Measurements from ENCODE around the gene HS2ST1.

The HS2ST1 gene

DNA sequence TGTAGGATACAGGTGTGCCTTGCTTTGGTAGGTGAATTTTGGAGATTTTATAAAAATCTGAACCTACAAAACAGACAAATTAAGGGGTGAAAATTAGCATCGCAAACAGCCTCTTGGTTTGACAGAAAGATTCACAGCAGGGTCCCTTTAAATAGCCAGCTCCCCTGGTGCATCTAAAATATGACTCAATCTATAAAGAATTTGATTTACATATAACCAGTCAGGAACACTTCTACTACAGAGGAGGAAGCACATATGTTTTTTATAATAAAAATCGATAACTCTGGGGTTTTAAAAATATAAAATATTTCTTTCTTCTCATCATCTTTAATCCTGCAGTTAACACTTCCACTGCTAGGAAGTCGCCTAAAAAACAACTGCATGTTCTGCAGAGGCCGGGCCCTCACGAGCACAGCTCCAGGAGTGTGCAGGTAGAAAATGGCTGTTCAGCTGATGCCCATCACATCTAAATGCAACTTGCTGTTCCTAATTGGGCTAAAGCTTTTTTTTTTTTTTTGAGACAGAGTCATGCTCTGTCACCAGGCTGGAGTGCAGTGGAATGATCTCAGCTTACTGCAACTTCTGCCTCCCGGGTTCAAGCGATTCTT lies 203.4 kb downstream of the HS2ST1 start:
- no peak for TF ChIP-seq POLR2A (IDR thresholded peaks at IDR 0.05; ENCODE audit: low read depth, low read length)
- DNase-seq (ENCODE audit: insufficient read length, low spot score), result peak; percentile 59
- no peak for FAIRE-seq

DNA sequence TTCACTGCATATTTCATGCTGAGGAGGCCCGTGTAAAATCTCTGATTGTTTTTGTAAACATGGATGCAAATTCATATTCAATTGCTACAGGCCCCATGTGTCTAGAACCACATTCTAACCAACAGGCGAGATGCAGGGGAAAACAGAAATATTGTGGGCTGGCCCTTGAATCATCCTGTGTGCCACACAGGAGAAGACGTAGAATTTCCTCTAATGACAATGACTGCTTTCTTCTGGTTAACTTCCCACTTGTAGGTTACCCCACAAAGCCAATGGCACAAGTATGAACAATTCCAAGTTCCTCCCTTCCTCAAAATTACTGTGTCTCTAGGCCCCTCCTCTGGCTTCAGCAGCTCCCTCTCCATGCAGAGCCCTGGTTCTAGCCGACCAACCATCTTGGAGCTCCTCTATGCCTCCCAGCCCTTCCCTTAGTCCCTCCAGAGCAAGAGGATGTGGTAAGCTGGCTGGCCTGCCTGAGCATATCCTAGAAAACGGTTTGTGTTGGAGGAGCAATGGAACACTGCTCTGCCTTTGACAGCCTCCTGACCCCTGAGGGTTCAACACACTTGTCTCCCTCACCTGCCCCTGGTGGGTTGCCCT lies 205.2 kb downstream of the HS2ST1 start:
- FAIRE-seq (no peak), DNase-seq (ENCODE audit: insufficient read length, low spot score) (no peak)
- no peak for TF ChIP-seq POLR2A (IDR thresholded peaks at IDR 0.05; ENCODE audit: low read depth, low read length)

DNA sequence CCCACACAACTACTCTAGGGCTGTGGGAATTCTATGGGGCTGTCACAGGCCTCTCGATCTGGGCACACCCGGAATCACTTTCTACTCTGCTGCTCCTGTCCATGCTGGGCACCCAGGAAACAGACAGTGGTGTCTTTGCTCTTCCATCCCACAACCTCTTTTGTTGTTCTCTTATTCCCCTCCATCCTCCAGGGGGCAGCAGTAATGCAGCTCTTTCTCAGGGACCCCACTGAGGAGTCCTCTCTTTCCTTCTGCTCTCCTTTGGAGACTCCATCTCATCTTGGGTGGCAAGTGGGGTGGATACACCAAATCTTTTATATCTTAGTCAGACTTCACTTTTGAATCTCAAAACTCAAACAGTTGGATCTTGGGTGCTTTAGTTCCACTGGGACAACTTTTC lies 206.3 kb downstream of the HS2ST1 start:
- no peak for TF ChIP-seq POLR2A (IDR thresholded peaks at IDR 0.05; ENCODE audit: low read depth, low read length)
- no peak for DNase-seq (ENCODE audit: insufficient read length, low spot score)
- no peak for FAIRE-seq

DNA sequence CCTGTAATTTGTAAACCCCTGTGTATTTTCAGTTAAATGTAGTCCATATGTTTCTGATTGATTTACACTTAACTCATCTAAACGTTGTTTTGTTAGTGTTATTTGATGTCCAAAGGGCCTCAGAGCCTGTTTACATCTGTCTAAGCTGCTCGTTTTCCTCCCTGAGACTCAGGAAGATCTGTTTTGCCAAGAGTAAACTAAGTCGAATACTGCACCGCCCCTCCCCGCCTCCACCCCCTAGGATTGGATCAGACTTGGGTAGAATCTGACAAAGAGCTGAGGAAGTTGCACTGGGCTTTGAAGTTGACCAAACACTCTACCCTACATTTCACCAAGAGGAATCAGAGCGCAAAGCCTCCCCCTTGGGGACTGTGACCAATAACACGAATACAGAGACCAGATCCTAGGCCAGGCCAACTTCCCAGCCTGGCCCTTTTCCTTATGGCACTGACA lies 207.3 kb downstream of the HS2ST1 start:
- TF ChIP-seq POLR2A (IDR thresholded peaks at IDR 0.05; ENCODE audit: low read depth, low read length), result no peak
- no peak for DNase-seq (ENCODE audit: insufficient read length, low spot score)
- FAIRE-seq, result no peak

DNA sequence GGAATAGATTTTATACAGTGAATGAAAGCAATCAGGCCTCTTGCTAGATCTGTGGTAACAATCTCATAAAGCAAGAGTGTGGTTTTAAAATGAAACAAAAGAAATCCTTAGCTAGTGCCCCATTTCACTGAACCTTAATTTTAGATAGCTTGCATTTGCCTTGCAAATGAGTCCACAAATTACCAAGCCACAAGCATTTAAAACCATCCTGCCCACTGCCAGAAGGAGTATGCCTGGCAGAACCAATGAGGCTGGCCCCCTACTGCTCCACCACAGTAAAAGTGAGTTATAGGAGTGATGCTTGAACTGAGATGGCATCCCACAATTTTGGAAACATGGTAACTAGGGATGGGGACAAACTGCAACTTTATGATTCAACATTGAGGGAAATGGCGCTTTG lies 207.8 kb downstream of the HS2ST1 start:
- DNase-seq (ENCODE audit: insufficient read length, low spot score), result no peak
- TF ChIP-seq POLR2A (IDR thresholded peaks at IDR 0.05; ENCODE audit: low read depth, low read length), result no peak
- FAIRE-seq, result no peak

DNA sequence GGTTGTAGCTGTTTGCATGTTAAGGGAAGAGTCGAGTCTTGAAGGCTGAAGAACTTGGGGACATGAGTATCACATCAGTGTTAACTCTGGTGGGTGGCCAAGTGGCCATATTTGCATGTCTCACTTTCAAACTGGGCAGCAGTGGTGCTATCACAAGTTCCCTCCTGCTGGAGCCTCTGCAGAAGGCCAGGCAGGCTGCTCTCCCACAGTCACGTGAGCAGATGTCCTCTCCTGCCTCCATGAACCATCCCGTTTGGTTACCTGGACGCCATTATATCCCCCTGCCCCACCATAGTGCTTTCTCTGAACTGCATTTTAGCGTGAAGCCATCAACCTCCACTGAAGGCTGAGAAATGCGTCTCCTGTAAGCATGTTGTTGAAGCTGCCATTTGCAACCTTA lies 209.2 kb downstream of the HS2ST1 start:
- TF ChIP-seq POLR2A (IDR thresholded peaks at IDR 0.05; ENCODE audit: low read depth, low read length), result no peak
- FAIRE-seq, result no peak
- no peak for DNase-seq (ENCODE audit: insufficient read length, low spot score)

DNA sequence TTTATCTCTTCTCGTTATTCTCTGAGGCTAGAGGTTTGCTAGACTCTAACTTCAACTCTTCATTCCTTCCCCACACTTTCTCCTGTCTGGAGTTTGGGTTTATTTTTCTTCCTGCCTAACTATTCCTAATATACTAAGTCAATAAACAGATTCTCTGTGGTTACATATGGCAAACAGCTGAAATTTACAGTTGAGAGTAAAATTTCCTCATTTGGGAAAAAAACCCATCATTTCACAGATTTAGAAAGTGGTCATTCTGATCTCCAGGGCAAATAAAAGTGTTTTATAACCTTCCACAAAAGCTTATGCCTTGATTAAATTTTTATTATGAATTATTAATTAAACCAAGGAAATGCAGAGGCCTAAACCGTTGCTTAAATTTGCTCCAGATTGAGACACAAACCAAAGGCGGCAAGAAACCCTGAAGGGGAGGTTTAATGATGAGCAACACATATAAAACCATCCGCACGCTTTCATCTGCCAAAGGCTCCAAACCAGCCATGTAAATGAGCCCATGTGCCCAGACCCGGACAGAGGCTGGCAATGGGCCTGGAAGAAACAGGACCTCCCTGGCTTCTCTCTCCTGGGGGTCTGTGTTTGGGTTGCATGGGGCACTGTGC lies 212.6 kb downstream of the HS2ST1 start:
- TF ChIP-seq POLR2A (IDR thresholded peaks at IDR 0.05; ENCODE audit: low read depth, low read length), result no peak
- FAIRE-seq, result no peak
- DNase-seq (ENCODE audit: insufficient read length, low spot score), result no peak

DNA sequence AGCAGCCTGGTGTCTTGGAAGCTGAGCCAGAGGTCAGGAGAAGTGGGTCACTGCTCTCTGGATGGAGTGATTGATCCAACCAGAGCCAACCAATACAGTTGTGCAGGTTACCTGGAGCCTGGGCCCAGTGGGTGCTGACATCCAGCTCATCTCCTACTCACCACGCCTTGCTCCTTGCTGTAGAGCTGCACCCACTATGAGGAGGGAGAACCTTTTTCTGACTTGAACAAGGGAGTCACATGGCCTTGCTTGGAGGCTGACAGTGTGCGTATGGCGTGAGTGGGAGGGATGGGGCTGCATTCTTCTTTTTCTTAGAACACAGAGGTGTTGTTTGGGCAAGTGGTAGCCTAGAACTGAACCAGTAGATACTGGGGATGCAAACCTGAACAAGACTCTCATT lies 213.1 kb downstream of the HS2ST1 start:
- no peak for TF ChIP-seq POLR2A (IDR thresholded peaks at IDR 0.05; ENCODE audit: low read depth, low read length)
- FAIRE-seq (no peak), DNase-seq (ENCODE audit: insufficient read length, low spot score) (no peak)

DNA sequence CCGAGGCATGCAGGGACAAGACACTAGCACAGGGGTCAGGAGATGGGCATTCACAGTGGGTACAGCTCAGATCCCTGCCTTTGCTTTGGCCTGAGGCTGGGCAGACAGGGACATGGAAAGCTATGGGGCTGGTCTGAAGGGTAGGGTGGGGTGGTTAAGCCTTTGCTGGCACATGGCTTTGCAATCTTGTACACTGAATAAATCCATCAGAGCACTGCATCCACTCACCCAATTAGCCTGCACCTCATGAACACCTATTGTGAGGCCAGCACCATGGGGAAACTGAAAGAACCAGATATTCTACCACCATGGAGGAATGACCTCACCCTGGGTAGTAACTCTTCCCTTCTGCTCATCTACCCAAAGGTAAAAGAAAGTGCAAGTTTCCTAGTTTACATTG lies 214.6 kb downstream of the HS2ST1 start:
- FAIRE-seq (no peak), DNase-seq (ENCODE audit: insufficient read length, low spot score) (no peak)
- no peak for TF ChIP-seq POLR2A (IDR thresholded peaks at IDR 0.05; ENCODE audit: low read depth, low read length)

DNA sequence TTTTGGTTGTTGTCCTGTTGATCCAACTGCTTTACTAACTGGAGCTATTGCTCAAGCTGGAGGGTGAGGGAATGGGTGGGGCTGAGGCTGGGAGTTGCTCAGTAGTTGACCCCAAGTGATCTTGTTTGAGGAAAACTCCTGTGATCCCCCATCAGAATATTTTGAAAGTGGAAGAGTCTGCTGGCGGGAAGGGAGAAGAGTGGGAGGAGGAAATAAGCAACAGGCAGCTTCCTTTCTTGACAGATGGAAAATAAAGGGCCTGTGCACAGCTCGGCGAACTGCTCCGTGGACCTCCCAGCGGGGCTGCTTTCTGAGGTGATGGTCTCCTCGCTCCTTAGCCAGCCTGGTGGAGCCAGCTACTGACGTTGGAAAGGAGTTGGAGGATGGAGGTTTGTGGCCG lies 215.2 kb downstream of the HS2ST1 start:
- FAIRE-seq, result no peak
- no peak for TF ChIP-seq POLR2A (IDR thresholded peaks at IDR 0.05; ENCODE audit: low read depth, low read length)

DNA sequence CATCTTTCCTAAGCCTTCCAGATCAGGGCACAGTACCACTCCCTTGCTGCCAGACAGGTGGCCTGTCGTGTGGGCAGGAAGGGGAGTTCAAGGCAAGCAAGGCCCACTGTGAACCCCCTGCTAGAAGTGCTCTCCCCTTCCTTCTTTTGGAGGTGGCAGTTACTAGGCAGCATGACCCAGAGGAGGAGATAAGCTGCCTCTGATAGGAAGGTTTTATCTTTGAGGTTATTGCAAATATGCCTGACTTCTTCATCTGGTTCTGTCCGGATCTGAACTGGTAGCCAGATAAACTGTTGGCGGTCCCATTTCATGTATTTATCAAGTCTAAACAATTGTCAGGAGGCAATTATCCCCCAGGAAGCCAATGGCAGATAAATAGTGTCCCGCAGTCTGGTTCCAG lies 216.0 kb downstream of the HS2ST1 start:
- TF ChIP-seq POLR2A (IDR thresholded peaks at IDR 0.05; ENCODE audit: low read depth, low read length), result no peak
- DNase-seq (ENCODE audit: insufficient read length, low spot score) (no peak), FAIRE-seq (no peak)

More for the DNA sequence above, 215.2 kb downstream of the HS2ST1 start:
- no peak for DNase-seq (ENCODE audit: insufficient read length, low spot score)

DNA sequence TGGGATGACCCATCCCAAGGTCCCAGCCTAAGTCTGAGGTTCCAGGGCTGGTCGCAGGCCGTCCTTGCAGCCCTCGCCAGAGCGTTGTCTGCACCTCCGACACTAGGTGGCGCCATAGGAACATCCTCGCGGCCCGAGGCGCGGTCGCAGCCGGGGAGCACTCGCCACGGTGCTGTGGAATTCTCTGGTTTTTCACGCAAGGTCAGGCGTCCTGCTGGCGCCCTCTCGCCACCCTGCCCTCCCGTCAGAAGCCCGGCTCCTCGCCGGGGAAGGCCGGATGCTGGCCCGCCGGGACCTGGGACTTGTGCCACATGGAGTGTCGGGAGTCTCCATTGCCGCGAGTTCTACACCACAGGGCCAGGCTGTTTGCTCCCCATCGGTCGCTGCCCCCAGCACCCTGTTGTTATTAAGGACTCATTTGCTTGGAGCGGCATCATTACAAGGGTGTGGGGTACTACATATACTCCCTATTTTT lies 217.4 kb downstream of the HS2ST1 start:
- DNase-seq (ENCODE audit: insufficient read length, low spot score) (peak; percentile 82), FAIRE-seq (peak; percentile 75)
- no peak for TF ChIP-seq POLR2A (IDR thresholded peaks at IDR 0.05; ENCODE audit: low read depth, low read length)

DNA sequence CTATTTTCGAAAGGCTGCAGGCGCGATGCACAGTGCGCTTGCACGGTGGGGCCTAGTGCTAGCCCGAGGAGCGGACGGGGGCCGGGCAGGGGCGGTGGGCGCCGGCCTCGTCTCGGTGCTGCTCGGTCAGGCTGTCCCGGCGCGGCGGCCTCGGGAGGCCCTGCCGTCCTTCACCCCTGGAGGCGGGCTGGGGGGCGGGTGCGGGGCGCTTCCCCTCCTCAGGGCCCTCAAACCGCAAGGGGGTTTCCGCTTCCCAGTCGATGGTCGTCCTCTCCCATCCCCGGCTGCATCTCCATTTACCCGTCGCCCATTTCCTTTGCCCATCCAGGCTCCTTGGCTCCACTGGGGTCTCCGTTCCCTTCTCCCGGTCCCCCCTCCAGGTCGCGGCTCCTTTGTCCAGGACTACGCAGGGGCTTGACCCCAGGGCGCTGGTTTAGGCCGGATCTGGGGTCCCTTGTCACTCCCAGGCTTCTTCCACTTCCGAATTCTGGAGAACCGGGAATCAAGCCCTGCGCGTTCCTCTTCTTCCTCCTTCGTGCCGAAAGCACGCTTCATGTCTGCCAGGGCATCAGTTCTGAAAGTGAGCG lies 217.9 kb downstream of the HS2ST1 start:
- no peak for TF ChIP-seq POLR2A (IDR thresholded peaks at IDR 0.05; ENCODE audit: low read depth, low read length)
- FAIRE-seq, result no peak
- no peak for DNase-seq (ENCODE audit: insufficient read length, low spot score)

DNA sequence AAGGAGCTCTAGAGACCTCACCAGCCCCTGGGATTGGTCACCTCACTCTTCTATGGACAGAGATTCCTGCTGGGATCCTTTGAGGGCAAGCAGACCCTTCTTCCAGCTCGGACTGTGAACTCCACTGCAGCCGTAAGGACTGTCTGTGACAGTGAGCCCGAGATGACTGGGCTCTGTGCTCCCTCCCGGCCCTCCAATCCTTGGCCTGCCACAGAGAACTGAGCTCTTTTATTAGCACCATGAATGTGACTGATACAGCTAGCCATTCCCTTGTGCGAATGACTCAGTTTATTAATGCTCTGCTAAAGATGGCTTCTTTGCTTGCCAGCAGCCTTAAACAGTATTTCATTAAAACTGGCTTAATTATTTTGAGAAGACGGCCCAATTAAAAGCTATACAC lies 219.6 kb downstream of the HS2ST1 start:
- TF ChIP-seq POLR2A (IDR thresholded peaks at IDR 0.05; ENCODE audit: low read depth, low read length), result no peak
- DNase-seq (ENCODE audit: insufficient read length, low spot score), result no peak
- FAIRE-seq, result no peak
